IMR-90 (cell line): ENCODE data around the gene C1QL4. TPM values are rescaled to one million over a fixed set of nuclear protein-coding genes. Genes with fewer than 3 reads are reported as not detected.
"Not testable (repeated sequence)": the region's sequence is repeated elsewhere in the genome, so short reads cannot be mapped to it uniquely, and the experiment has no call there.

Experiments
- ATAC-seq: fragments of 200-7000 bp; cut with Tn5 transposase; 2 replicates; pipeline ENCODE4 v1.9.1; 2020; ENCODE audit warnings: low read depth, mild to moderate bottlenecking, moderate library complexity
- BruUV-seq: library from RNA; stranded (reverse); fragments of 400-500 nt; replicated peaks from 2 replicates; lab custom pipeline; 2021; lab: Mats Ljungman, UMichigan
- CTCF ChIA-PET: fragments of 300-600 bp; formaldehyde crosslinking; extraction: SDS; loops from one replicate; lab custom pipeline; 2021; ENCODE audit warnings: antibody characterized with exemption; lab: Yijun Ruan, JAX
- POLR2A ChIA-PET: fragments of 300-600 bp; sonication (Branson Sonifier 250); formaldehyde crosslinking; loops from one replicate; lab custom pipeline; 2022; ENCODE audit warnings: antibody characterized with exemption; ENCODE audit not compliant: unreplicated experiment; lab: Charles Lee
- DNase-seq: peaks from one replicate; pipeline ENCODE4 v3.0.0; 2013
- H2AFZ ChIP-seq: replicated peaks from 2 replicates; pipeline ENCODE3; 2013; ENCODE audit warnings: low read length, mild to moderate bottlenecking; ENCODE audit not compliant: poor library complexity
- H2AK5ac ChIP-seq: 2 replicates; pipeline ENCODE4 v1.6.1; 2013; ENCODE audit warnings: low read depth, low read length, inconsistent platforms
- H2AK9ac ChIP-seq: replicated peaks from 2 replicates; pipeline ENCODE3; 2013; ENCODE audit warnings: mild to moderate bottlenecking, low read depth, low read length, moderate library complexity; ENCODE audit not compliant: poor library complexity
- H2BK120ac ChIP-seq: 2 replicates; pipeline ENCODE4 v1.6.1; 2013; ENCODE audit warnings: low read depth, low read length, inconsistent platforms
- H2BK15ac ChIP-seq: 3 replicates; pipeline ENCODE4 v1.6.1; 2013; ENCODE audit warnings: low read depth, low read length, inconsistent platforms
- H2BK20ac ChIP-seq: 2 replicates; pipeline ENCODE4 v1.6.1; 2013; ENCODE audit warnings: low read depth, mild to moderate bottlenecking, inconsistent platforms, low read length, moderate library complexity
- H2BK5ac ChIP-seq: 2 replicates; pipeline ENCODE4 v1.6.1; 2013; ENCODE audit warnings: mild to moderate bottlenecking, low read depth, low read length, inconsistent platforms; ENCODE audit not compliant: poor library complexity, severe bottlenecking
- H3K14ac ChIP-seq: replicated peaks from 2 replicates; pipeline ENCODE4 v1.6.1; 2013; ENCODE audit warnings: low read depth, low read length, inconsistent platforms
- H3K18ac ChIP-seq: 2 replicates; pipeline ENCODE4 v1.6.1; 2013; ENCODE audit warnings: low read depth, low read length, control low read depth
- H3K23ac ChIP-seq: 2 replicates; pipeline ENCODE4 v1.6.1; 2013; ENCODE audit warnings: low read depth, low read length, inconsistent platforms
- H3K27ac ChIP-seq: 2 replicates; pipeline ENCODE4 v1.5.1; 2013; ENCODE audit warnings: mild to moderate bottlenecking, control low read depth, low read length; ENCODE audit not compliant: insufficient read depth
- H3K27me3 ChIP-seq: 2 replicates; pipeline ENCODE4 v1.6.1; 2013; ENCODE audit warnings: low read length; ENCODE audit not compliant: control insufficient read depth, insufficient read depth
- H3K36me3 ChIP-seq: 2 replicates; pipeline ENCODE4 v1.6.1; 2013; ENCODE audit warnings: low read length, mixed read lengths; ENCODE audit not compliant: control insufficient read depth, insufficient read depth
- H3K4ac ChIP-seq: 2 replicates; pipeline ENCODE4 v1.6.1; 2013; ENCODE audit warnings: low read depth, low read length, inconsistent platforms
- H3K4me1 ChIP-seq: 2 replicates; pipeline ENCODE4 v1.6.1; 2013; ENCODE audit warnings: low read length, mixed read lengths; ENCODE audit not compliant: control insufficient read depth, insufficient read depth
- H3K4me2 ChIP-seq: 2 replicates; pipeline ENCODE4 v1.6.1; 2013; ENCODE audit warnings: low read depth, mild to moderate bottlenecking, control low read depth, low read length, moderate library complexity
- H3K4me3 ChIP-seq: 2 replicates; pipeline ENCODE4 v1.5.1; 2013; ENCODE audit warnings: low read depth, mild to moderate bottlenecking, control low read depth, low read length, moderate library complexity; ENCODE audit not compliant: insufficient read depth
- H3K56ac ChIP-seq: 2 replicates; pipeline ENCODE4 v1.6.1; 2013; ENCODE audit warnings: low read length, inconsistent platforms; ENCODE audit not compliant: insufficient read depth; ENCODE audit errors: extremely low read depth
- H3K79me1 ChIP-seq, 2 experiments: 2 replicates each; pipeline ENCODE4 v1.6.1; 2013; ENCODE audit warnings: low read length in 2 of 2, inconsistent platforms in 1 of 2, low read depth in 1 of 2
- H3K9ac ChIP-seq: 2 replicates; pipeline ENCODE4 v1.6.1; 2013; ENCODE audit warnings: low read depth, low read length, control low read depth
- H3K9me1 ChIP-seq: 2 replicates; pipeline ENCODE4 v1.6.1; 2013; ENCODE audit warnings: low read length, inconsistent platforms; ENCODE audit not compliant: insufficient read depth
- H3K9me3 ChIP-seq: 2 replicates; pipeline ENCODE4 v1.6.1; 2013; ENCODE audit warnings: low read length; ENCODE audit not compliant: control insufficient read depth, insufficient read depth
- H4K20me1 ChIP-seq: 2 replicates; pipeline ENCODE4 v1.6.1; 2013; ENCODE audit warnings: low read length, inconsistent platforms; ENCODE audit not compliant: insufficient read depth
- H4K5ac ChIP-seq: 2 replicates; pipeline ENCODE4 v1.6.1; 2013; ENCODE audit warnings: mild to moderate bottlenecking, low read depth, low read length, control low read depth
- H4K8ac ChIP-seq, 2 experiments: 2 replicates each; pipeline ENCODE4 v1.6.1; 2013; ENCODE audit warnings: low read depth in 2 of 2, low read length in 2 of 2, control low read depth in 1 of 2, inconsistent platforms in 1 of 2
- H4K91ac ChIP-seq: 2 replicates; pipeline ENCODE4 v1.6.1; 2013; ENCODE audit warnings: low read depth, low read length, inconsistent platforms; ENCODE audit not compliant: insufficient read depth
- BHLHE40 ChIP-seq: fragments of 150-350 bp; IDR thresholded peaks from 2 replicates; pipeline ENCODE4 v1.6.1; 2016; ENCODE audit warnings: mild to moderate bottlenecking, low read depth, low read length
- RCOR1 ChIP-seq: IDR thresholded peaks from 2 replicates; pipeline ENCODE4 v1.6.1; 2012; ENCODE audit warnings: mild to moderate bottlenecking, low read length, improper control_type of control experiment; ENCODE audit not compliant: insufficient replicate concordance
- USF2 ChIP-seq: fragments of 150-350 bp; IDR thresholded peaks from 2 replicates; pipeline ENCODE4 v1.6.1; 2017; ENCODE audit warnings: mild to moderate bottlenecking, antibody characterized with exemption, low read length, low read depth
- WGBS, 2 experiments: methylation state at CpG; one replicate each; pipeline versions ENCODE4 v1.1.5 to v1.1.7; 2013; ENCODE audit warnings: missing lambda C conversion rate in 2 of 2; ENCODE audit not compliant: insufficient read length in 1 of 2; ENCODE audit errors: extremely low coverage in 2 of 2; 5-methylcytosine and 5-hydroxymethylcytosine counted together
- dilution Hi-C: fragments of 300-500 bp; cut with HindIII; formaldehyde crosslinking; loops from one replicate; pipeline ENCODE4 v1.14.3; 2018; ENCODE audit warnings: low sequenced_read_pairs; ENCODE audit not compliant: unreplicated experiment
- in situ Hi-C: fragments of 300-500 bp; cut with MboI; formaldehyde crosslinking; loops from 3 replicates; pipeline ENCODE4 v1.14.3; 2019; ENCODE audit warnings: low sequenced_read_pairs, inconsistent platforms, mixed read lengths
- intact Hi-C: fragments of 100-400 bp; cut with micrococcal nuclease; formaldehyde crosslinking; loops from 2 replicates; pipeline ENCODE4 v1.10.0; 2022
- polyA plus RNA-seq, 3 experiments: library from polyadenylated mRNA; depleted of rRNA; stranded (reverse); fragments of >200 nt; gene quantifications; 2 replicates each; pipeline ENCODE4 v1.2.3, GENCODE V29; 2012; ENCODE audit warnings: low replicate concordance in 1 of 3
- total RNA-seq: library from RNA; depleted of rRNA; stranded (reverse); fragments of >200 nt; gene quantifications from 2 replicates; pipeline ENCODE4 v1.2.3, GENCODE V29; 2012

C1QL4 gene
- total and polyA plus RNA-seq, 2 of the 4 experiments (the other 2 are of a cell fraction), result 0.18 to 0.46 TPM

- TF ChIP-seq RCOR1, result no peak
- TF ChIP-seq BHLHE40, result no peak
- no peak for TF ChIP-seq USF2
Measured at GRCh38 chr12:49336645-49337584, at the start of gene C1QL4 (continued).

DNA sequence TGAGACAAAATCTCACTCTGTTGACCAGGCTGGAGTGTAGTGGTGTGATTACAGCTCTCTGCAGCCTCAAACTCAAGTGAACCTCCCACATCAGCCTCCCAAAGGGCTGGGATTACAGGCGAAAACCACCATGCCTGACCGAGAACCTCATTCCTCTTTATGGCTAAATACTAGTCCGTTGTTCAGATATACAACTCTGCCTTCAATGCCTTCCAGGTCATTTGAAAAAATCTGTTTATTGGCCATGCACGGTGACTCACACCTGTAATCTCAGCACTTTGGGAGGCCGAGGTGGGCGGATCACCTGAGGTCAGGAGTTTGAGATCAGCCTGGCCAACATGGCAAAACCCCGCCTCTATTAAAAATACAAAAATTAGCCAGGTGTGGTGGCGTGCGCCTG, 43.2 kb upstream of the C1QL4 start:
- H3K9me1 ChIP-seq, H2BK120ac ChIP-seq, H3K4me3 ChIP-seq, in situ Hi-C loops, H2AFZ ChIP-seq, H3K56ac ChIP-seq, H3K9ac ChIP-seq, H3K4ac ChIP-seq, BruUV-seq, DNase-seq, H4K8ac ChIP-seq, H3K23ac ChIP-seq, H3K4me1 ChIP-seq, H3K4me2 ChIP-seq, POLR2A ChIA-PET, H4K91ac ChIP-seq, H2BK20ac ChIP-seq, H2AK9ac ChIP-seq, CTCF ChIA-PET, ATAC-seq, H3K9me3 ChIP-seq, H3K18ac ChIP-seq, dilution Hi-C loops, H2AK5ac ChIP-seq, H2BK15ac ChIP-seq, H4K5ac ChIP-seq, H3K36me3 ChIP-seq, H2BK5ac ChIP-seq, H3K27me3 ChIP-seq, H3K27ac ChIP-seq, H3K14ac ChIP-seq: not testable (repeated sequence)
- intact Hi-C loops, result loop anchor here (5.0 kb wide), 1 partner anchor 37 kb away; no protein-coding TSS in a partner anchor
- 93% methylated on average over 2 of the region's 9 CpGs; no CpG with 5 or more reads in 1 of the 2 experiments for WGBS, 2 experiments
- Histone ChIP-seq H4K20me1 (peaks cover 63% of the 10 kb centered on the region), H3K79me1 (peaks cover 4 to 72% of the 10 kb centered on the region in 2 experiments)
